Upper lobe of left lung (tissue), 4 donors: Measurements from ENCODE around the gene MARCHF9.

Source experiments
- CTCF ChIP-seq, 6 experiments: fragments of 450-650 bp in 4 of 6; fragments of 200-600 bp in 2 of 6; sonication (generic) in 2 of 6; IDR thresholded peaks; one replicate each; pipeline ENCODE4 v1.5.1; 2016 to 2019; ENCODE audit warnings: antibody characterized with exemption in 6 of 6
- EP300 ChIP-seq, 4 donors: sonication (generic); formaldehyde crosslinking; IDR thresholded peaks; one replicate each; pipeline ENCODE4 v1.5.1; 2017; ENCODE audit warnings: antibody characterized with exemption in 4 of 4, control low read depth in 2 of 4
- POLR2A ChIP-seq, 4 donors: fragments of 450-650 bp; IDR thresholded peaks; one replicate each; pipeline ENCODE4 v1.5.1; 2016 to 2017; ENCODE audit warnings: antibody characterized with exemption in 4 of 4, mild to moderate bottlenecking in 2 of 4
- POLR2AphosphoS5 ChIP-seq, 2 donors: sonication (generic); formaldehyde crosslinking; IDR thresholded peaks; one replicate each; pipeline ENCODE4 v1.5.1; 2017; ENCODE audit warnings: antibody characterized with exemption in 2 of 2

- TF ChIP-seq EP300 (IDR thresholded peaks at IDR 0.05) (no peak), CTCF (IDR thresholded peaks at IDR 0.05) (peak in 1 of 6 experiments; percentile 10), POLR2AphosphoS5 (IDR thresholded peaks at IDR 0.05) (no peak), POLR2A (IDR thresholded peaks at IDR 0.05) (no peak)
Measured at GRCh38 chr12:57741844-57742738, 12.8 kb upstream of the MARCHF9 start.
